HG03066 (cell line): ENCODE results near the gene KLHL29.

Source experiments
- ATAC-seq: cut with Tn5 transposase; IDR thresholded peaks from one replicate; pipeline ENCODE4 v1.9.1; 2021; ENCODE audit warnings: low read depth; ENCODE audit not compliant: unreplicated experiment

Gene KLHL29

GRCh38 chr2:23662466-23662865 lies 277.5 kb downstream of the KLHL29 start:
- no peak for ATAC-seq

DNA sequence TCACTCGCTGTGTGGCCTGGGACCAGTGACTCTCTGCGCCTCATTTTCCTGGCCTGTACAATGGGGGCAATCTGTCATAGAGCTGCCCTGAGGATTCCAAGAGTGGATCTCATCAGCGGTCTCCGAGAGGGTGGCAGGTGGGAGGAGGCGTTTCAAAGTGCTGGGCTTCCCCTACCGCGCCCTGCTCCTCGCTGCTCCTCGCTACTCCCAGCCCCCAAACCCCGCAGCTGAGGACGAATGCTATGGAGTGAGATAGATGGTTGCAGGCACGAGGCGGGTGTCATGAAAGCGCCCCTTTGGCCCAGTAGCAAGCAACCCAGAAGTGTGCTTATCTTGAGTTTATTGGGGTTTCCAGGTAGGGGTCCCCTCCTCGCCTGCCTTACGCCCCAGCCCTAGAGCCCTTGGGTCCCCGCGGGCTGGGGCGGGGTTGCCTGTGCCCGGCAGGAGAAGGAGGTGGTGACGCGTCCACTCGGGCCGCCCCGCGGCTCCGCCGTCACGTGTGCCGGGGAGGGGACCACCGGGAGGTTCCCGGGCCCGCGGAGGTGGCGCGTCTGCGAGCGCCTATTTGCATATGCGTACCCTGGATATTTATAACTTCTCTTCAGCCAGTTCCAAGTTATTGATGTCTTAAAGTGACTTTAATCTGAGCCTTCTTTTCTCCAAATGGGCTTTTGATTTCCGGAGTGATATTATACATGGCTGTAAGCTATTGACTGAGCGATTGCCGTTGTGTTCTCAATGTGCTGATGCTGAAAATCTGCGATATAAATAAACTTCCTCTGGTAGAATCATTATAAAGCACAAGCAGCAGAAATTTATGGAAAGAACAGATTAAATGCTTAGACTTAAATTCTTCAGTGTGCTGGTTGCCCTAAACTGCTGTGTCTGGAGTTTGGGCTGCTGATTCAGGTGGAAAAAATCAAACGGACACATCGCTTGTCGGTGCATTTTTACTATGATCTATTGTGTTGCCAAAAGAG lies 278.3 kb downstream of the KLHL29 start:
- ATAC-seq: no peak

GRCh38 chr2:23664066-23664788 lies 279.2 kb downstream of the KLHL29 start:
- ATAC-seq: no peak

- ATAC-seq: no peak
Observed at GRCh38 chr2:23666241-23666979, 281.4 kb downstream of the KLHL29 start.

DNA sequence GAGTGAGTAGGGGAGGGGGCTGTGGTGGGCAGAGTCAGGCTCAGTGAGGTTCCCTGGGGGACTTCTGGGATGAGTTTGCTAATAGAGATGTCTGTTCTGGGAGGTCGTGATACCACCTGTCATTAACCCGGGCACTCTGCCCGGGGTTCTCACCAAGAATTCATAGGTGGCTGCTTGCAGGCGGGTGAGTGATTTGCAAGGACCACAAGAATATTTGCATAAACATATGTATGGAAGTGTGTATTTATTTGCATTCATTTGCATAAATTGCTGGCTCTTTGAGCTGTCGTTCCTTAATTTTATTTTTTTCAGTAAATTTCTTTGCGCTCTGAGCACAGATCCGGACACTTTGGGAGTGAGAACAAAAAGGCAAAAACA lies 282.0 kb downstream of the KLHL29 start:
- ATAC-seq: no peak

DNA sequence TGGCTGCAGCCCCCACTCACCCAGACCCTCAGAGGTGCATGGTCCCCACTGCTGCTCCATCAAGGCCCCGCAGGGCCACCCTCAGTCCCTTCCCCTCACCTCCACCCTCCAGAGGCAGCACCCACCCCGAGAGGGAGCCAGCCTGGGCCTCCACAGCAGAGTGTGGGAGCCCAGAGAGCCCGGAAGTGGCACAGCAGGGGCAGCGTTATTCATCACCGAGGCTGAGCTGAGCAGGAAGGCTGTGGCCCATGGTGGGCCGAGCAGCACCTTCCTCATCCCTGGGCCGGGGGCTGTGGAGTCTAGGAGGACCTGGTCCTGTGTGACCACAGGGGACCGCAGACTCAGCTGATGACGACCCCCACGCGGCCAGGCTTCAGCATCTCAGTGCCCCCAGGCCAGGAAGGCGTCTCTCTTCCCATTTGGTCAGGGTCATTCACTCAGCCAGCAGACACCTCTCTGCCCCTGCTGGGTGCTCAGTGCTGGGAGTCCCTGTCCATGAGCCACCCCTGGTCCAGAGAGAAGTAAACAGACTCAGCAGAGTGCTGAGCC lies 283.9 kb downstream of the KLHL29 start:
- ATAC-seq: no peak

- no peak for ATAC-seq
Observed at GRCh38 chr2:23669413-23670244, 284.6 kb downstream of the KLHL29 start.

GRCh38 chr2:23670245-23670592 lies 285.2 kb downstream of the KLHL29 start:
- no peak for ATAC-seq

DNA sequence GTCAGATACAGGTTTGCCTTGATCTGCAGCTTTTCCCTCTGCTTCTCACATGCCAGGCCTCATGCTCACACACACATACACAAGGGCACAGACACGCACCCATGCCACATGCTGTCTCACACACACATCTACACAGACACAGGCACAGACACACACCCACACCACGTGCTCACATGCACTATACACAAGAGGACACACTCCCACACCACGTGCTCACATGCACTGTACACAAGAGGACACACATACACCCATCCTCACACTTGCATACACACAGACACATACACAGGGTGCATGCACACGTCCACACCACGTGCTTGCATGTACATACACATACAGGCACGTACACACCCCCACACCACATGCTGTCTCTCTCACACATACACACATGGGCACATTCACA lies 288.1 kb downstream of the KLHL29 start:
- no peak for ATAC-seq

GRCh38 chr2:23673830-23674679 lies 289.1 kb downstream of the KLHL29 start:
- no peak for ATAC-seq

DNA sequence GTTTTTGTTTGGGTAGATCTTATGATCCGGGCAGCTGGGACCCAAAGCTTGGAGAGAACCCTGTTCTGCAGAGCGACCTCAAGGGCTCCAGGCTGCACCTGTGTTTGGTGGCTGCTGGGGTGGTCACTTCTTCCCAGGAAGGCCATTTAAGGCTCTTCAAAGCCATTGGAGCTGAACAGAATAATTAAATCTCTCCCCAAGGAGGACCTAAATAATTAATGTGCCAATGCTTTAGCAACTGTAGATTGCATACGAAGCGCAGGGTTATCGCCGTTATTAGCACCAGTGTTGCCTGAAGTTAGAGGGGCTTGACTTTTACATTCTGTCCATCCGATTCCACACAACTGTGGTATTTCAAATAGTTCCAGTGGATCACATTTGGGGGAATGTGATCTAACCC lies 290.5 kb downstream of the KLHL29 start:
- no peak for ATAC-seq

GRCh38 chr2:23677836-23678235 lies 292.9 kb downstream of the KLHL29 start:
- no peak for ATAC-seq

GRCh38 chr2:23679044-23679443 lies 294.1 kb downstream of the KLHL29 start:
- no peak for ATAC-seq

GRCh38 chr2:23680951-23681350 lies 296.0 kb downstream of the KLHL29 start:
- ATAC-seq: no peak

DNA sequence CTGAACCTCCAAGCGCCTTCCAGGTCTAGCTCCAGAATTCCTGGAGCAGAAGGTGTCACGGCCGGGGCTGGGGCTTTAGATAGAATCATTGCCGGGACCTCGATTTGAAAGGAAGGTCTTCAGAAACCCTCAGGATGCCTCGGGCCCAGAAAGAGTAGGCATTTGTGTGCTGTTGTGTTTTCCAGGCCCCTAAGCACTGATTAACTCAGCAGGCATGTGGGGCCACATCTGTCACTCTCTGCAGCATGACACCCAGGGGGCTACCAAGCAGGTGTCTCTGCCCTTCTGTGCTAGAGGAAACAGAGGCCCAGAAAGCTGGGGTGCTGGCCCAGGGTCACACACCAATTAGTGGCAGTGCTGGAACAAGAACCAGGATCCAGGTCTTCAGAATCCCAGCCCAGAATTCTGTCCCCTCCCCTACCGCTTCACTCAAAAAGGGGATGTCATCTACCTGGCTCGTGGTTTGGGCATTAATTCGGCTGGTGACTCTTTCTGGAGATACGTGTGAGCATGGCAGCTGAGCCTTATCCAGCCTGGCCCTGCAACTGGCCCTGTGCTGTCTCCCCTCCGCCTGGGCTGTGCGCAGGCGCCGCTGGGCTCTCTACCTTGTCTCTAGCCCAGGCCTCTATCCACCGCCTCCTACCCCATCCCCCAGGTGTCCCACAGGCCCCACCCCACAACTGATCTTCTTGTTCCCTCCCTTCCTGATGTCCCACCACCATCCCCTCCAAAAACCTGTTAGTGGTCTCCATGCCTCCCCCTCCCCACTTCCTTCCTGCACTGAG lies 296.6 kb downstream of the KLHL29 start:
- no peak for ATAC-seq

- ATAC-seq: no peak
Observed at GRCh38 chr2:23682481-23682880, 297.5 kb downstream of the KLHL29 start.

DNA sequence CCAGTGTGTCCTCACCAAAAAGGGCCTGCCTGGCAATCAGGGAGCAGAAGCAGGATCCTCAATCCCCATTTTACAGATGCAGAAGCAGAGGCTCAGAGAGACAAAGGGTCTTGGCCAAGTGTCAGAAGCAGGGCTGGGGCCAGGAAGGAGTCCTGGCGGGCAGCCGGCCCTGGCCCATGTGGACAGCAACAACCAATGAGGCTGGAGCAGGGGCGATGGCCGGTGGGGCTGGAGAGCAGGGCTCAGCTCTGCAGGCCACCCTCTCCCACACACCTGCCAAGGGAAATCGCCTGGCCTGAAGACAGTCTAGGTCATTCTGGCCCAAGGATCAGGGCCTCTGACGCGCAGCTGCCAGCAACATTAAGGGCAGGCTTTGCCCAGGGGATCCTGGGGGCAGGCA lies 298.0 kb downstream of the KLHL29 start:
- ATAC-seq: no peak

DNA sequence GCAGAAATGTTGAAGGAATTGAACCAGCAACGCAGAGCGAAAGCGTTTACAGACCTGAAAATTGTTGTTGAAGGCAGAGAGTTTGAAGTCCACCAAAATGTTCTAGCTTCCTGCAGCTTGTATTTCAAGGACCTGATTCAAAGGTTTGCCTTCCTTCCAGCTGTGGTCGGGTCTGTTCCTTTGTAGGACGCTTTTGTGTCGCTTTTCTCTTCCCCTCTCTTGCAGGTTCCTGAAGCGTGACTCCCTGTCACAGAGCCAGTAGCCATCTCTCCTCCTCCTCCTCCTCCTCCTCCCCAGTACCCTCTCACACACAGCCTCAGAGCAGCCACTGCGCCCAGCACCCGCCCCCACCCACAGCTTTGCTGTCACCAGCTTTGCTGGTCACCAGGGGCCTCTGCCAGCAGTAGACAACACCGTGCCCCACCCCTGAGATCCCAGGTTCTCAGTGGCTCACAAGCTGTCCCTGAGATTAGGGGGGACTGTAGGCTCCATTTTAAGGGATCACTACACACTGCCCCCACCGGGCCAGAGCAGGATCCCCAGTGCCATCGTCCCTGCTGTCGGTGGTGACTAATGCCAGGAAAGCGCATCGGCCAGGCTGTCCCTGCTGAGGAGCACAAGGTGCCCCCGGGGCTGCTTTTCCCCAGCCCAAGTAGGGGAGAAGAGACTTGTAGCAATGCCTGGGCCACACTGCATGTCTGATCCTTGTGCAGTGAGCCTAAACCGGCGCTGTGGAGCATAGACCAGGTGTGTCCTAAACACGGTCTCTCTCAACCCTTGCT lies 299.6 kb downstream of the KLHL29 start:
- no peak for ATAC-seq
